Panc1 (cell line): ENCODE measurements around the gene SPDYE16.
"Not testable (repeated sequence)": the region's sequence is repeated elsewhere in the genome, so short reads cannot be mapped to it uniquely, and the experiment has no call there.

Experiments used
- POLR2AphosphoS5 ChIP-seq: IDR thresholded peaks from 2 replicates; pipeline ENCODE4 v1.6.1; 2012; ENCODE audit warnings: mild to moderate bottlenecking, low read depth, low read length, moderate library complexity
- SIN3A ChIP-seq: IDR thresholded peaks from 2 replicates; pipeline ENCODE4 v1.6.1; 2012; ENCODE audit warnings: low read depth, mild to moderate bottlenecking, low read length, moderate library complexity, borderline replicate concordance; ENCODE audit not compliant: insufficient read depth
- TCF7L2 ChIP-seq: IDR thresholded peaks from 2 replicates; pipeline ENCODE4 v1.6.1; 2011; ENCODE audit warnings: mild to moderate bottlenecking, low read depth, low read length, inconsistent platforms
- TF ChIP-seq, protein P1 (sequence below), 2 experiments: IDR thresholded peaks; 2 replicates each; pipeline ENCODE4 v1.6.1; 2011 to 2012; ENCODE audit warnings: low read depth in 2 of 2, control low read depth in 1 of 2, low read length in 1 of 2, mild to moderate bottlenecking in 1 of 2, moderate library complexity in 1 of 2; ENCODE audit not compliant: insufficient read depth in 1 of 2
- TF ChIP-seq, protein P2 (sequence below): fragments of 450-650 bp; IDR thresholded peaks from 2 replicates; pipeline ENCODE4 v1.5.1; 2017; ENCODE audit warnings: mild to moderate bottlenecking

DNA sequence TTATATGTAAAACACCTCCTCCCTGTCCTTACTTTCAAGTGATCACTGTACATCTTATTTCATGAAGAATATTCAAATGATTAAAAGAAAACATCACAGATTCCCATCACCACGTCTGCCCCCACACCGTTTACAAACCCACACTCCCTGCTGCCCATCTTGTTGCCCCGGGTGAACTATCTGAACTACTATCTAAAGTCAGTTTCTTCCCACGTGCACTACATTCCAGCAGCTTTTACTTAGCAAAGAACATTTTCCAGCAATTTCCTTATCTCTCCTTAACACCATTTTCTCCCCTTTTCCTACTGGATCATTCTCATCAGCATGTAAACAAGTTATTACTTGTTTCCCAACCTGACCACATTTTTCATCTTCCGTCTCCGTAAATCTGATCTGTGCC lies 16.6 kb upstream of the SPDYE16 start:
- not testable (repeated sequence) for TF ChIP-seq POLR2AphosphoS5, SIN3A, TCF7L2
- TF ChIP-seq, protein P1, sequence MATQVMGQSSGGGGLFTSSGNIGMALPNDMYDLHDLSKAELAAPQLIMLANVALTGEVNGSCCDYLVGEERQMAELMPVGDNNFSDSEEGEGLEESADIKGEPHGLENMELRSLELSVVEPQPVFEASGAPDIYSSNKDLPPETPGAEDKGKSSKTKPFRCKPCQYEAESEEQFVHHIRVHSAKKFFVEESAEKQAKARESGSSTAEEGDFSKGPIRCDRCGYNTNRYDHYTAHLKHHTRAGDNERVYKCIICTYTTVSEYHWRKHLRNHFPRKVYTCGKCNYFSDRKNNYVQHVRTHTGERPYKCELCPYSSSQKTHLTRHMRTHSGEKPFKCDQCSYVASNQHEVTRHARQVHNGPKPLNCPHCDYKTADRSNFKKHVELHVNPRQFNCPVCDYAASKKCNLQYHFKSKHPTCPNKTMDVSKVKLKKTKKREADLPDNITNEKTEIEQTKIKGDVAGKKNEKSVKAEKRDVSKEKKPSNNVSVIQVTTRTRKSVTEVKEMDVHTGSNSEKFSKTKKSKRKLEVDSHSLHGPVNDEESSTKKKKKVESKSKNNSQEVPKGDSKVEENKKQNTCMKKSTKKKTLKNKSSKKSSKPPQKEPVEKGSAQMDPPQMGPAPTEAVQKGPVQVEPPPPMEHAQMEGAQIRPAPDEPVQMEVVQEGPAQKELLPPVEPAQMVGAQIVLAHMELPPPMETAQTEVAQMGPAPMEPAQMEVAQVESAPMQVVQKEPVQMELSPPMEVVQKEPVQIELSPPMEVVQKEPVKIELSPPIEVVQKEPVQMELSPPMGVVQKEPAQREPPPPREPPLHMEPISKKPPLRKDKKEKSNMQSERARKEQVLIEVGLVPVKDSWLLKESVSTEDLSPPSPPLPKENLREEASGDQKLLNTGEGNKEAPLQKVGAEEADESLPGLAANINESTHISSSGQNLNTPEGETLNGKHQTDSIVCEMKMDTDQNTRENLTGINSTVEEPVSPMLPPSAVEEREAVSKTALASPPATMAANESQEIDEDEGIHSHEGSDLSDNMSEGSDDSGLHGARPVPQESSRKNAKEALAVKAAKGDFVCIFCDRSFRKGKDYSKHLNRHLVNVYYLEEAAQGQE (IDR thresholded peaks at IDR 0.05; ENCODE audit: insufficient read depth in 1 of 2, low read depth in 2 of 2, low read length in 1 of 2), result not testable (repeated sequence)
- TF ChIP-seq, protein P2, sequence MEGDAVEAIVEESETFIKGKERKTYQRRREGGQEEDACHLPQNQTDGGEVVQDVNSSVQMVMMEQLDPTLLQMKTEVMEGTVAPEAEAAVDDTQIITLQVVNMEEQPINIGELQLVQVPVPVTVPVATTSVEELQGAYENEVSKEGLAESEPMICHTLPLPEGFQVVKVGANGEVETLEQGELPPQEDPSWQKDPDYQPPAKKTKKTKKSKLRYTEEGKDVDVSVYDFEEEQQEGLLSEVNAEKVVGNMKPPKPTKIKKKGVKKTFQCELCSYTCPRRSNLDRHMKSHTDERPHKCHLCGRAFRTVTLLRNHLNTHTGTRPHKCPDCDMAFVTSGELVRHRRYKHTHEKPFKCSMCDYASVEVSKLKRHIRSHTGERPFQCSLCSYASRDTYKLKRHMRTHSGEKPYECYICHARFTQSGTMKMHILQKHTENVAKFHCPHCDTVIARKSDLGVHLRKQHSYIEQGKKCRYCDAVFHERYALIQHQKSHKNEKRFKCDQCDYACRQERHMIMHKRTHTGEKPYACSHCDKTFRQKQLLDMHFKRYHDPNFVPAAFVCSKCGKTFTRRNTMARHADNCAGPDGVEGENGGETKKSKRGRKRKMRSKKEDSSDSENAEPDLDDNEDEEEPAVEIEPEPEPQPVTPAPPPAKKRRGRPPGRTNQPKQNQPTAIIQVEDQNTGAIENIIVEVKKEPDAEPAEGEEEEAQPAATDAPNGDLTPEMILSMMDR, result not testable (repeated sequence)
